H1 (cell line): ENCODE measurements around the gene MRPS2. TPM values are rescaled to one million over a fixed set of nuclear protein-coding genes. Genes with fewer than 3 reads are reported as not detected.

Experiments
- ASH2L ChIP-seq: fragments of 200-600, 300-600 bp; sonication (generic); IDR thresholded peaks from one replicate; pipeline ENCODE4 v1.7.1; 2017; ENCODE audit warnings: low read length
- CBX8 ChIP-seq: fragments of 300-800, 300-1000 bp; sonication (generic); IDR thresholded peaks from 2 replicates; pipeline ENCODE4 v1.7.1; 2016; ENCODE audit warnings: low read depth, low read length, borderline replicate concordance
- CREB1 ChIP-seq: IDR thresholded peaks from 2 replicates; pipeline ENCODE4 v1.6.1; 2012; ENCODE audit warnings: inconsistent platforms
- CTCF ChIP-seq, 3 experiments: IDR thresholded peaks; 1 replicate in 2 of 3; 2 replicates in 1 of 3; pipeline versions ENCODE4 v1.5.1 to v1.6.1; 2011; ENCODE audit warnings: low read length in 3 of 3, mild to moderate bottlenecking in 3 of 3, inconsistent platforms in 2 of 3, low read depth in 1 of 3, moderate library complexity in 1 of 3; ENCODE audit not compliant: insufficient read depth in 1 of 3; ENCODE audit errors: control extremely low read depth in 1 of 3
- E2F6 ChIP-seq: IDR thresholded peaks from 2 replicates; pipeline ENCODE4 v1.6.1; 2012; ENCODE audit warnings: inconsistent platforms
- EGR1 ChIP-seq: IDR thresholded peaks from 2 replicates; pipeline ENCODE4 v1.6.1; 2011; ENCODE audit warnings: low read depth, low read length, borderline replicate concordance
- EP300 ChIP-seq, 2 experiments: IDR thresholded peaks; 1 replicate in 1 of 2; 2 replicates in 1 of 2; pipeline ENCODE4 v1.6.1; 2011 to 2012; ENCODE audit warnings: low read depth in 2 of 2, low read length in 2 of 2, mild to moderate bottlenecking in 2 of 2, borderline replicate concordance in 1 of 2, inconsistent platforms in 1 of 2, moderate library complexity in 1 of 2
- EZH2 ChIP-seq: fragments of 200-600 bp; sonication (generic); IDR thresholded peaks from 2 replicates; pipeline ENCODE4 v1.7.1; 2012; ENCODE audit warnings: low read depth, mild to moderate bottlenecking, moderate library complexity, low read length, inconsistent platforms; ENCODE audit not compliant: severe bottlenecking
- GABPA ChIP-seq: IDR thresholded peaks from 2 replicates; pipeline ENCODE4 v1.6.1; 2011; ENCODE audit warnings: mild to moderate bottlenecking, low read length, moderate library complexity, borderline replicate concordance; ENCODE audit not compliant: insufficient read depth
- HDAC2 ChIP-seq, 2 experiments: fragments of 300-600 bp in 1 of 2; sonication (generic) in 1 of 2; IDR thresholded peaks; 2 replicates each; pipeline ENCODE4 v1.6.1; 2011 to 2012; ENCODE audit warnings: low read depth in 2 of 2, low read length in 2 of 2, mild to moderate bottlenecking in 2 of 2, moderate library complexity in 2 of 2, borderline replicate concordance in 1 of 2, inconsistent platforms in 1 of 2
- HDAC6 ChIP-seq: IDR thresholded peaks from one replicate; pipeline ENCODE4 v1.7.1; 2012; ENCODE audit warnings: low read depth, mild to moderate bottlenecking, inconsistent platforms, low read length, moderate library complexity
- JUN ChIP-seq: IDR thresholded peaks from 2 replicates; pipeline ENCODE4 v1.6.1; 2011; ENCODE audit warnings: low read depth, mild to moderate bottlenecking, improper control_type of control experiment, low read length
- JUND ChIP-seq: IDR thresholded peaks from 2 replicates; pipeline ENCODE4 v1.6.1; 2011; ENCODE audit warnings: mild to moderate bottlenecking, improper control_type of control experiment, low read length
- KDM1A ChIP-seq: fragments of 200-600, 300-600 bp; sonication (generic); IDR thresholded peaks from 2 replicates; pipeline ENCODE4 v1.7.1; 2016; ENCODE audit warnings: mild to moderate bottlenecking, low read length, borderline replicate concordance
- NANOG ChIP-seq: IDR thresholded peaks from 2 replicates; pipeline ENCODE4 v1.6.1; 2011; ENCODE audit warnings: low read length, low read depth, mild to moderate bottlenecking, inconsistent platforms; ENCODE audit not compliant: insufficient read depth, poor library complexity, severe bottlenecking
- NRF1 ChIP-seq: IDR thresholded peaks from 2 replicates; pipeline ENCODE4 v1.6.1; 2011; ENCODE audit warnings: mild to moderate bottlenecking, low read depth, low read length, improper control_type of control experiment
- POLR2AphosphoS5 ChIP-seq: IDR thresholded peaks from 2 replicates; pipeline ENCODE4 v1.6.1; 2011; ENCODE audit warnings: low read depth, low read length
- POU5F1 ChIP-seq: IDR thresholded peaks from 2 replicates; pipeline ENCODE4 v1.6.1; 2011; ENCODE audit warnings: low read depth, mild to moderate bottlenecking, low read length, moderate library complexity
- SAP30 ChIP-seq: fragments of 300-600 bp; sonication (generic); IDR thresholded peaks from 2 replicates; pipeline ENCODE4 v1.7.1; 2012; ENCODE audit warnings: low read length, moderate library complexity, mild to moderate bottlenecking, inconsistent platforms; ENCODE audit not compliant: insufficient read depth, insufficient replicate concordance
- TCF12 ChIP-seq: IDR thresholded peaks from 2 replicates; pipeline ENCODE4 v1.6.1; 2011; ENCODE audit warnings: low read depth, mild to moderate bottlenecking, low read length
- USF2 ChIP-seq: IDR thresholded peaks from 2 replicates; pipeline ENCODE4 v1.6.1; 2011; ENCODE audit warnings: low read length, improper control_type of control experiment
- polyA plus RNA-seq, 7 experiments: library from polyadenylated mRNA; depleted of rRNA in 3 of 7; stranded (reverse) in 5 of 7; unstranded in 2 of 7; fragments of >200 nt in 5 of 7; fragments of 200-250 nt in 2 of 7; gene quantifications; 1 replicate in 5 of 7; 2 replicates in 1 of 7; 4 replicates in 1 of 7; pipeline versions ENCODE4 v1.2.1 to v1.2.3, GENCODE V29; 2011 to 2013; ENCODE audit warnings: missing spikeins in 2 of 7, mixed read lengths in 2 of 7
- total RNA-seq: library from RNA; stranded (reverse); fragmentation: NEBNext Ultra II Directional; extraction: Animal tissue kit (Norgen Biotek cat#: 25700); gene quantifications from 2 replicates; pipeline ENCODE4 v1.2.1, GENCODE V29; 2021

The MRPS2 gene
- total and polyA plus RNA-seq, 2 of the 8 experiments (the other 6 are each of a cell fraction or from before 2014, with no cell fraction given), result 78.6 to 476 TPM

- TF ChIP-seq HDAC2 (IDR thresholded peaks at IDR 0.05; ENCODE audit: borderline replicate concordance in 1 of 2, low read depth in 2 of 2, low read length in 2 of 2) (no peak), GABPA (0 out of 2 replicates have a peak, but pooled peaks have one; percentile 45), NANOG (peak; percentile 25), CBX8 (no peak), CTCF (IDR thresholded peaks at IDR 0.05; ENCODE audit: control extremely low read depth in 1 of 3, insufficient read depth in 1 of 3, low read depth in 1 of 3, low read length in 3 of 3) (peak; percentile 60 to 80 (median 76)), JUND (no peak), POU5F1 (0 out of 2 replicates have a peak, but pooled peaks have one; percentile 61), EZH2 (no peak), CREB1 (no peak), POLR2AphosphoS5 (no peak), ASH2L (no peak), SAP30 (no peak), JUN (no peak), NRF1 (peak; percentile 56), KDM1A (no peak), E2F6 (no peak), USF2 (no peak), EGR1 (no peak), EP300 (IDR thresholded peaks at IDR 0.05; ENCODE audit: borderline replicate concordance in 1 of 2, low read depth in 2 of 2, low read length in 2 of 2) (no peak), TCF12 (0 out of 2 replicates have a peak, but pooled peaks have one; percentile 25), HDAC6 (no peak)
Measured at GRCh38 chr9:135474915-135475314, 25.6 kb upstream of the MRPS2 start (continued).
